Muscle layer of colon (tissue), 2 donors: ENCODE measurements around the gene USP22.

ENCODE experiments used
- H3K27ac ChIP-seq: one replicate; pipeline ENCODE4 v1.7.0; 2013; ENCODE audit warnings: low read depth, mild to moderate bottlenecking, low read length, moderate library complexity
- H3K27me3 ChIP-seq, 2 donors: one replicate each; pipeline ENCODE4 v1.7.0; 2013; ENCODE audit warnings: low read length in 2 of 2, mild to moderate bottlenecking in 2 of 2; ENCODE audit not compliant: insufficient read depth in 2 of 2, control insufficient read depth in 1 of 2
- H3K36me3 ChIP-seq: one replicate; pipeline ENCODE4 v1.7.0; 2013; ENCODE audit warnings: mild to moderate bottlenecking, low read length; ENCODE audit not compliant: insufficient read depth
- H3K4me1 ChIP-seq: one replicate; pipeline ENCODE4 v1.7.0; 2013; ENCODE audit warnings: mild to moderate bottlenecking, low read length; ENCODE audit not compliant: insufficient read depth
- H3K4me3 ChIP-seq, 2 donors: one replicate each; pipeline ENCODE4 v1.7.0; 2013; ENCODE audit warnings: low read length in 2 of 2, low read depth in 1 of 2, mild to moderate bottlenecking in 1 of 2, moderate library complexity in 1 of 2
- H3K9ac ChIP-seq: one replicate; pipeline ENCODE4 v1.7.0; 2013; ENCODE audit warnings: low read length
- H3K9me3 ChIP-seq: one replicate; pipeline ENCODE4 v1.7.0; 2013; ENCODE audit warnings: mild to moderate bottlenecking, low read length
- donor health status: abdominal sarcoma.
- donor health status: Adenocarcinoma of cecum.

Gene USP22

GRCh38 chr17:21017256-21017655, 25.6 kb downstream of the USP22 start:
- Histone ChIP-seq H3K27me3 (no peaks in the 10 kb centered on the region), H3K36me3 (peaks cover 85% of the 10 kb centered on the region), H3K9ac (no peak overlapping the region), H3K4me1 (peaks cover 34% of the 10 kb centered on the region), H3K4me3 (no peak overlapping the region), H3K9me3 (no peaks in the 10 kb centered on the region), H3K27ac (no peak overlapping the region)

- Histone ChIP-seq H3K27me3 (no peaks in the 10 kb centered on the region), H3K27ac (no peak overlapping the region), H3K9ac (no peak overlapping the region), H3K9me3 (no peaks in the 10 kb centered on the region), H3K4me1 (peaks cover 38% of the 10 kb centered on the region), H3K36me3 (peaks cover 89% of the 10 kb centered on the region), H3K4me3 (no peak overlapping the region)
Measured at GRCh38 chr17:21016826-21017225, 26.0 kb downstream of the USP22 start.

- Histone ChIP-seq H3K9ac (no peak overlapping the region), H3K4me1 (peaks cover 25% of the 10 kb centered on the region), H3K27ac (no peak overlapping the region), H3K27me3 (no peaks in the 10 kb centered on the region), H3K9me3 (no peaks in the 10 kb centered on the region), H3K4me3 (no peak overlapping the region), H3K36me3 (peaks cover 91% of the 10 kb centered on the region)
Measured at GRCh38 chr17:21015564-21015963, 27.2 kb downstream of the USP22 start.

- Histone ChIP-seq H3K4me1 (peaks cover 16% of the 10 kb centered on the region), H3K27ac (no peak overlapping the region), H3K9ac (no peak overlapping the region), H3K36me3 (peaks cover 95% of the 10 kb centered on the region), H3K4me3 (no peak overlapping the region), H3K9me3 (no peaks in the 10 kb centered on the region), H3K27me3 (no peaks in the 10 kb centered on the region)
Measured at GRCh38 chr17:21014498-21014897, 28.3 kb downstream of the USP22 start.

GRCh38 chr17:21013983-21014382, 28.8 kb downstream of the USP22 start:
- no peak overlapping the region for H3K9ac ChIP-seq
- no peaks in the 10 kb centered on the region for H3K9me3 ChIP-seq
- peaks cover 11% of the 10 kb centered on the region for H3K4me1 ChIP-seq
- H3K36me3 ChIP-seq, result peaks cover 95% of the 10 kb centered on the region
- H3K27me3 ChIP-seq, result no peaks in the 10 kb centered on the region
- no peak overlapping the region for H3K4me3 ChIP-seq
- H3K27ac ChIP-seq, result no peak overlapping the region

- Histone ChIP-seq H3K9ac (no peak overlapping the region), H3K27ac (peak overlapping the region; percentile 46), H3K9me3 (no peaks in the 10 kb centered on the region), H3K4me3 (no peak overlapping the region), H3K36me3 (peaks cover 96% of the 10 kb centered on the region), H3K27me3 (no peaks in the 10 kb centered on the region), H3K4me1 (peaks cover 7% of the 10 kb centered on the region)
Measured at GRCh38 chr17:21012736-21013135, 30.1 kb downstream of the USP22 start.

GRCh38 chr17:21010705-21011596, 31.9 kb downstream of the USP22 start:
- Histone ChIP-seq H3K27ac (no peak overlapping the region), H3K9me3 (no peaks in the 10 kb centered on the region), H3K27me3 (no peaks in the 10 kb centered on the region), H3K9ac (no peak overlapping the region), H3K36me3 (peaks cover 95% of the 10 kb centered on the region), H3K4me3 (no peak overlapping the region), H3K4me1 (peaks cover 7% of the 10 kb centered on the region)

- Histone ChIP-seq H3K27ac (no peak overlapping the region), H3K4me3 (no peak overlapping the region), H3K4me1 (peaks cover 7% of the 10 kb centered on the region), H3K9ac (no peak overlapping the region), H3K27me3 (no peaks in the 10 kb centered on the region), H3K36me3 (peaks cover 95% of the 10 kb centered on the region), H3K9me3 (no peaks in the 10 kb centered on the region)
Measured at GRCh38 chr17:21008992-21009671, 33.7 kb downstream of the USP22 start.

GRCh38 chr17:21008160-21008915, 34.5 kb downstream of the USP22 start:
- H3K27ac ChIP-seq, result no peak overlapping the region

GRCh38 chr17:21007646-21008045, 35.2 kb downstream of the USP22 start:
- peaks cover 97% of the 10 kb centered on the region for H3K36me3 ChIP-seq
- H3K27me3 ChIP-seq, result no peaks in the 10 kb centered on the region
- no peaks in the 10 kb centered on the region for H3K9me3 ChIP-seq
- H3K4me1 ChIP-seq, result peaks cover 7% of the 10 kb centered on the region
- H3K9ac ChIP-seq, result no peak overlapping the region
- no peak overlapping the region for H3K27ac ChIP-seq
- no peak overlapping the region for H3K4me3 ChIP-seq

More at GRCh38 chr17:21008160-21008915, 34.5 kb downstream of the USP22 start:
- Histone ChIP-seq H3K27me3 (no peaks in the 10 kb centered on the region), H3K36me3 (peaks cover 98% of the 10 kb centered on the region), H3K9ac (no peak overlapping the region), H3K4me1 (peaks cover 7% of the 10 kb centered on the region), H3K4me3 (no peak overlapping the region), H3K9me3 (no peaks in the 10 kb centered on the region)

- H3K4me1 ChIP-seq, result peaks cover 18% of the 10 kb centered on the region
- no peak overlapping the region for H3K27ac ChIP-seq
- H3K27me3 ChIP-seq, result no peaks in the 10 kb centered on the region
- H3K9ac ChIP-seq, result no peak overlapping the region
- no peak overlapping the region for H3K4me3 ChIP-seq
- H3K36me3 ChIP-seq, result peaks cover 97% of the 10 kb centered on the region
- no peaks in the 10 kb centered on the region for H3K9me3 ChIP-seq
Measured at GRCh38 chr17:21005803-21006202, 37.0 kb downstream of the USP22 start.
